Measurements from ENCODE around the gene SRPX2.
A peak's percentile ranks its signal among the peaks of the same experiment; 100 is the strongest.

DNA sequence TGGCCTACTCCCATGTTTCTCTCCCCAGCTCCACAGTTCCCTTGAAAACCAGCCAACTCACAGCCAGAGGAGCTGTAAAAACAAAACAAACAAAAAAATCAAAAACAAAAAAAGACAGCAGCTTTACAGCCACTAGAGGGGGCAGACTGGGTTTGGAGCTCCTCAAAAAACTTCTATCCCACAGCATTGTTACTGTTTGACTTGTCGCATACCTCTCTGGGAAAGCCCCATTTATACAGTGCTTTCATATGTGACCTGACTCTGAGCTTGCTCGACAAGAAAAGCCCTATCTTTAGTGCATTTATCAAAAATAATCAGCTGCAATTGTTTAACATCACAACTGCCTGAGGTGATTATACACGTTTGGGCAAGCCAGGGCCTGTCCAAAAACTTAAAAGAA is 29.0 kb upstream of the SRPX2 start:
- TF ChIP-seq, protein P1, sequence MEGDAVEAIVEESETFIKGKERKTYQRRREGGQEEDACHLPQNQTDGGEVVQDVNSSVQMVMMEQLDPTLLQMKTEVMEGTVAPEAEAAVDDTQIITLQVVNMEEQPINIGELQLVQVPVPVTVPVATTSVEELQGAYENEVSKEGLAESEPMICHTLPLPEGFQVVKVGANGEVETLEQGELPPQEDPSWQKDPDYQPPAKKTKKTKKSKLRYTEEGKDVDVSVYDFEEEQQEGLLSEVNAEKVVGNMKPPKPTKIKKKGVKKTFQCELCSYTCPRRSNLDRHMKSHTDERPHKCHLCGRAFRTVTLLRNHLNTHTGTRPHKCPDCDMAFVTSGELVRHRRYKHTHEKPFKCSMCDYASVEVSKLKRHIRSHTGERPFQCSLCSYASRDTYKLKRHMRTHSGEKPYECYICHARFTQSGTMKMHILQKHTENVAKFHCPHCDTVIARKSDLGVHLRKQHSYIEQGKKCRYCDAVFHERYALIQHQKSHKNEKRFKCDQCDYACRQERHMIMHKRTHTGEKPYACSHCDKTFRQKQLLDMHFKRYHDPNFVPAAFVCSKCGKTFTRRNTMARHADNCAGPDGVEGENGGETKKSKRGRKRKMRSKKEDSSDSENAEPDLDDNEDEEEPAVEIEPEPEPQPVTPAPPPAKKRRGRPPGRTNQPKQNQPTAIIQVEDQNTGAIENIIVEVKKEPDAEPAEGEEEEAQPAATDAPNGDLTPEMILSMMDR (IDR thresholded peaks at IDR 0.05; ENCODE audit: low read length) = peak; percentile 61
- TF ChIP-seq EZH2 (optimal IDR thresholded peaks at IDR 0.05; ENCODE audit: low read depth, low read length) = no peak
